ENCODE measurements around the gene CENPO.

CENPO gene

GRCh38 chr2:24815171-24815570 lies 21.9 kb downstream of the CENPO start:
- no peaks in the 10 kb centered on the region for H3K27me3 ChIP-seq (replicated peaks; ENCODE audit: control insufficient read depth, insufficient read depth, low read length)
- no peak overlapping the region for H3K9ac ChIP-seq (ENCODE audit: low read length)
- H3K9me3 ChIP-seq (ENCODE audit: control insufficient read depth, low read length) = no peaks in the 10 kb centered on the region
- peaks cover 3% of the 10 kb centered on the region for H3K4me1 ChIP-seq (ENCODE audit: control insufficient read depth, insufficient read depth, low read length)
- H3K4me3 ChIP-seq (ENCODE audit: low read length) = no peak overlapping the region
- no peak for DNase-seq (ENCODE audit: low read depth)
- peaks cover 19% of the 10 kb centered on the region for H3K36me3 ChIP-seq (ENCODE audit: control insufficient read depth, insufficient read depth, low read length, severe bottlenecking)

GRCh38 chr2:24816404-24816803 lies 23.2 kb downstream of the CENPO start:
- no peak for DNase-seq (ENCODE audit: low read depth)

GRCh38 chr2:24816884-24817283 lies 23.7 kb downstream of the CENPO start:
- Histone ChIP-seq H3K36me3 (ENCODE audit: control insufficient read depth, insufficient read depth, low read length, severe bottlenecking) (peaks cover 36% of the 10 kb centered on the region), H3K4me1 (ENCODE audit: control insufficient read depth, insufficient read depth, low read length) (peaks cover 3% of the 10 kb centered on the region), H3K4me3 (ENCODE audit: low read length) (no peak overlapping the region), H3K27me3 (replicated peaks; ENCODE audit: control insufficient read depth, insufficient read depth, low read length) (no peaks in the 10 kb centered on the region), H3K9me3 (ENCODE audit: control insufficient read depth, low read length) (no peaks in the 10 kb centered on the region), H3K9ac (ENCODE audit: low read length) (no peak overlapping the region)
- DNase-seq (ENCODE audit: low read depth) = peak; percentile 42

More at GRCh38 chr2:24816404-24816803, 23.2 kb downstream of the CENPO start:
- H3K9ac ChIP-seq (ENCODE audit: low read length) = no peak overlapping the region
- no peak overlapping the region for H3K4me3 ChIP-seq (ENCODE audit: low read length)
- H3K9me3 ChIP-seq (ENCODE audit: control insufficient read depth, low read length) = no peaks in the 10 kb centered on the region
- peaks cover 3% of the 10 kb centered on the region for H3K4me1 ChIP-seq (ENCODE audit: control insufficient read depth, insufficient read depth, low read length)
- H3K36me3 ChIP-seq (ENCODE audit: control insufficient read depth, insufficient read depth, low read length, severe bottlenecking) = peaks cover 32% of the 10 kb centered on the region
- H3K27me3 ChIP-seq (replicated peaks; ENCODE audit: control insufficient read depth, insufficient read depth, low read length) = no peaks in the 10 kb centered on the region

- no peak overlapping the region for H3K4me3 ChIP-seq (ENCODE audit: low read length)
- no peak overlapping the region for H3K9ac ChIP-seq (ENCODE audit: low read length)
- H3K9me3 ChIP-seq (ENCODE audit: control insufficient read depth, low read length) = no peaks in the 10 kb centered on the region
- peaks cover 3% of the 10 kb centered on the region for H3K4me1 ChIP-seq (ENCODE audit: control insufficient read depth, insufficient read depth, low read length)
- no peak for DNase-seq (ENCODE audit: low read depth)
- no peaks in the 10 kb centered on the region for H3K27me3 ChIP-seq (replicated peaks; ENCODE audit: control insufficient read depth, insufficient read depth, low read length)
- H3K36me3 ChIP-seq (ENCODE audit: control insufficient read depth, insufficient read depth, low read length, severe bottlenecking) = peaks cover 51% of the 10 kb centered on the region
Measured at GRCh38 chr2:24818721-24819167, 25.5 kb downstream of the CENPO start.

- Histone ChIP-seq H3K4me1 (ENCODE audit: control insufficient read depth, insufficient read depth, low read length) (peaks cover 3% of the 10 kb centered on the region), H3K9ac (ENCODE audit: low read length) (no peak overlapping the region), H3K4me3 (ENCODE audit: low read length) (no peak overlapping the region), H3K36me3 (ENCODE audit: control insufficient read depth, insufficient read depth, low read length, severe bottlenecking) (peaks cover 51% of the 10 kb centered on the region), H3K9me3 (ENCODE audit: control insufficient read depth, low read length) (no peaks in the 10 kb centered on the region), H3K27me3 (replicated peaks; ENCODE audit: control insufficient read depth, insufficient read depth, low read length) (no peaks in the 10 kb centered on the region)
- no peak for DNase-seq (ENCODE audit: low read depth)
Measured at GRCh38 chr2:24819442-24820174, 26.4 kb downstream of the CENPO start.

- H3K9me3 ChIP-seq (ENCODE audit: control insufficient read depth, low read length) = no peaks in the 10 kb centered on the region
- no peak overlapping the region for H3K9ac ChIP-seq (ENCODE audit: low read length)
- DNase-seq (ENCODE audit: low read depth) = no peak
- H3K4me1 ChIP-seq (ENCODE audit: control insufficient read depth, insufficient read depth, low read length) = peaks cover 3% of the 10 kb centered on the region
- no peaks in the 10 kb centered on the region for H3K27me3 ChIP-seq (replicated peaks; ENCODE audit: control insufficient read depth, insufficient read depth, low read length)
- no peak overlapping the region for H3K4me3 ChIP-seq (ENCODE audit: low read length)
- peaks cover 51% of the 10 kb centered on the region for H3K36me3 ChIP-seq (ENCODE audit: control insufficient read depth, insufficient read depth, low read length, severe bottlenecking)
Measured at GRCh38 chr2:24820175-24820513, 26.9 kb downstream of the CENPO start.

- H3K36me3 ChIP-seq (ENCODE audit: control insufficient read depth, insufficient read depth, low read length, severe bottlenecking) = peaks cover 46% of the 10 kb centered on the region
- H3K4me3 ChIP-seq (ENCODE audit: low read length) = no peak overlapping the region
- no peaks in the 10 kb centered on the region for H3K9me3 ChIP-seq (ENCODE audit: control insufficient read depth, low read length)
- no peaks in the 10 kb centered on the region for H3K27me3 ChIP-seq (replicated peaks; ENCODE audit: control insufficient read depth, insufficient read depth, low read length)
- no peak overlapping the region for H3K9ac ChIP-seq (ENCODE audit: low read length)
- DNase-seq (ENCODE audit: low read depth) = no peak
- H3K4me1 ChIP-seq (ENCODE audit: control insufficient read depth, insufficient read depth, low read length) = peaks cover 3% of the 10 kb centered on the region
Measured at GRCh38 chr2:24820598-24821432, 27.6 kb downstream of the CENPO start.

- no peak overlapping the region for H3K9ac ChIP-seq (ENCODE audit: low read length)
- no peaks in the 10 kb centered on the region for H3K9me3 ChIP-seq (ENCODE audit: control insufficient read depth, low read length)
- H3K4me1 ChIP-seq (ENCODE audit: control insufficient read depth, insufficient read depth, low read length) = peaks cover 3% of the 10 kb centered on the region
- no peaks in the 10 kb centered on the region for H3K27me3 ChIP-seq (replicated peaks; ENCODE audit: control insufficient read depth, insufficient read depth, low read length)
- DNase-seq (ENCODE audit: low read depth) = no peak
- H3K4me3 ChIP-seq (ENCODE audit: low read length) = no peak overlapping the region
- H3K36me3 ChIP-seq (ENCODE audit: control insufficient read depth, insufficient read depth, low read length, severe bottlenecking) = peaks cover 43% of the 10 kb centered on the region
Measured at GRCh38 chr2:24821433-24821891, 28.2 kb downstream of the CENPO start.

GRCh38 chr2:24822049-24822706 lies 29.0 kb downstream of the CENPO start:
- H3K4me1 ChIP-seq (ENCODE audit: control insufficient read depth, insufficient read depth, low read length) = no peaks in the 10 kb centered on the region
- no peaks in the 10 kb centered on the region for H3K27me3 ChIP-seq (replicated peaks; ENCODE audit: control insufficient read depth, insufficient read depth, low read length)

GRCh38 chr2:24824071-24824588 lies 30.9 kb downstream of the CENPO start:
- H3K9me3 ChIP-seq (ENCODE audit: control insufficient read depth, low read length) = no peaks in the 10 kb centered on the region
- no peak for DNase-seq (ENCODE audit: low read depth)
- no peak overlapping the region for H3K4me3 ChIP-seq (ENCODE audit: low read length)
- no peak overlapping the region for H3K9ac ChIP-seq (ENCODE audit: low read length)
- H3K36me3 ChIP-seq (ENCODE audit: control insufficient read depth, insufficient read depth, low read length, severe bottlenecking) = peaks cover 39% of the 10 kb centered on the region
- H3K4me1 ChIP-seq (ENCODE audit: control insufficient read depth, insufficient read depth, low read length) = peaks cover 3% of the 10 kb centered on the region
- H3K27me3 ChIP-seq (replicated peaks; ENCODE audit: control insufficient read depth, insufficient read depth, low read length) = no peaks in the 10 kb centered on the region

More at GRCh38 chr2:24822049-24822706, 29.0 kb downstream of the CENPO start:
- no peak overlapping the region for H3K9ac ChIP-seq (ENCODE audit: low read length)
- peaks cover 43% of the 10 kb centered on the region for H3K36me3 ChIP-seq (ENCODE audit: control insufficient read depth, insufficient read depth, low read length, severe bottlenecking)
- no peaks in the 10 kb centered on the region for H3K9me3 ChIP-seq (ENCODE audit: control insufficient read depth, low read length)
- H3K4me3 ChIP-seq (ENCODE audit: low read length) = no peak overlapping the region
- DNase-seq (ENCODE audit: low read depth) = no peak
